WERI-Rb-1 (cell line): ENCODE results near the gene ARMC9.

Source experiments
- DNase-seq: peaks from one replicate; pipeline ENCODE4 v3.0.0-alpha.2; 2020
- H3K27ac ChIP-seq: fragments of 250-450 bp; sonication (Bioruptor Pico); 2 replicates; pipeline ENCODE4 v1.5.1; 2020; ENCODE audit warnings: mild to moderate bottlenecking, moderate library complexity
- H3K27me3 ChIP-seq: fragments of 250-450 bp; sonication (Bioruptor Pico); 2 replicates; pipeline ENCODE4 v1.5.1; 2021; ENCODE audit warnings: mild to moderate bottlenecking, low read depth, moderate library complexity; ENCODE audit not compliant: insufficient read depth, severe bottlenecking
- H3K36me3 ChIP-seq: fragments of 250-450 bp; sonication (Bioruptor Pico); 2 replicates; pipeline ENCODE4 v1.5.1; 2020; ENCODE audit warnings: mild to moderate bottlenecking, moderate library complexity
- H3K4me3 ChIP-seq: 2 replicates; pipeline ENCODE4 v1.5.1; 2011; ENCODE audit warnings: low read depth, mild to moderate bottlenecking, control low read depth, low read length
- H3K9me3 ChIP-seq: fragments of 250-450 bp; sonication (Bioruptor Pico); 2 replicates; pipeline ENCODE4 v1.5.1; 2021; ENCODE audit warnings: mild to moderate bottlenecking, moderate library complexity; ENCODE audit not compliant: severe bottlenecking
- TF ChIP-seq, protein P1 (sequence below): IDR thresholded peaks from 2 replicates; pipeline ENCODE4 v1.5.1; 2011; ENCODE audit warnings: low read depth, mild to moderate bottlenecking, control low read depth, inconsistent platforms, low read length

The ARMC9 gene

GRCh38 chr2:231364061-231364460 lies 165.6 kb downstream of the ARMC9 start:
- Histone ChIP-seq H3K9me3 (no peaks in the 10 kb centered on the region), H3K27me3 (no peaks in the 10 kb centered on the region), H3K36me3 (no peaks in the 10 kb centered on the region), H3K27ac (no peak overlapping the region), H3K4me3 (no peak overlapping the region)
- DNase-seq, result no peak
- TF ChIP-seq, protein P1, sequence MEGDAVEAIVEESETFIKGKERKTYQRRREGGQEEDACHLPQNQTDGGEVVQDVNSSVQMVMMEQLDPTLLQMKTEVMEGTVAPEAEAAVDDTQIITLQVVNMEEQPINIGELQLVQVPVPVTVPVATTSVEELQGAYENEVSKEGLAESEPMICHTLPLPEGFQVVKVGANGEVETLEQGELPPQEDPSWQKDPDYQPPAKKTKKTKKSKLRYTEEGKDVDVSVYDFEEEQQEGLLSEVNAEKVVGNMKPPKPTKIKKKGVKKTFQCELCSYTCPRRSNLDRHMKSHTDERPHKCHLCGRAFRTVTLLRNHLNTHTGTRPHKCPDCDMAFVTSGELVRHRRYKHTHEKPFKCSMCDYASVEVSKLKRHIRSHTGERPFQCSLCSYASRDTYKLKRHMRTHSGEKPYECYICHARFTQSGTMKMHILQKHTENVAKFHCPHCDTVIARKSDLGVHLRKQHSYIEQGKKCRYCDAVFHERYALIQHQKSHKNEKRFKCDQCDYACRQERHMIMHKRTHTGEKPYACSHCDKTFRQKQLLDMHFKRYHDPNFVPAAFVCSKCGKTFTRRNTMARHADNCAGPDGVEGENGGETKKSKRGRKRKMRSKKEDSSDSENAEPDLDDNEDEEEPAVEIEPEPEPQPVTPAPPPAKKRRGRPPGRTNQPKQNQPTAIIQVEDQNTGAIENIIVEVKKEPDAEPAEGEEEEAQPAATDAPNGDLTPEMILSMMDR, result no peak

DNA sequence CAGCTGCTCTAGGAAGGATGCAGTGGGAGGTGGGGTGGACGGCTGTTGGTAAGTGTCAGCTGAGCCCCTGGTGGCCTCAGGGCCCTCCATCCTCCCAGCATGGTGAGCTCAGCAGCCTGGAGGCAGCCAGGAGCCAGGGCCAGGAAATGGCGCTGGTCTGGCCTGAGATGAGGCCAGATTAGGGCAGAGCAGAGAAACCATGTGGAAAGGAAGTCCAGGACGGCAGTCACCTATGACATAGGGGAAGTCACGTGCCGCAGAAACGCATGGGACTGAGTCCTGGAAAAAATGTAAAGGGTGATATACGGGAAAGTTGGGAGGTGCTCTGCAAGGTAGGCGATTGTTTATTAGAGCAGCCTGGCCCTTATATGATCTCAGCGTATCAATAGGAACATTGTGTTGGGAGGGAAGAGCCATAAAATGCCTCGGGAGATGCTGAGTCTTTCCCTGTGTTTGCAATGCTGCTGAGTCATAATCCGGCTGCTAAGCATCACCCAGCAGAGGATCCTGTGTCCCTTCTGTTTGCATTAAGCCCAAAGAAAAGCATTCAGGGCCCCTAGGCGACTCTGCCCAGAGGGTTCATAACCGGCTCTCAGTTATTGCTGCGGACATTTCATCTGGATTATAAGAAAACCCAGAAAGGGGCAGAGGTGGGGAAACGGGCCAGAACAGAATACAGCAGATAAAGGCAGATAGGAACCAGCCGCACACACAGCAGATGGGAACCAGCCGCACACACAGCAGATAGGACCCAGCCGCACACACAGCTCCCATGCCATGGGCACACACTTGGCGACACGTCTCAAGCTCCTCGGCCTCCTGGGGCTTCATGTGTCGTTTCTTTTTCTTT lies 166.8 kb downstream of the ARMC9 start:
- H3K9me3 ChIP-seq, result no peaks in the 10 kb centered on the region
- no peaks in the 10 kb centered on the region for H3K27me3 ChIP-seq
- peak overlapping the region; percentile 21 for H3K27ac ChIP-seq
- TF ChIP-seq, protein P1, result no peak
- DNase-seq, result peak; percentile 60
- no peak overlapping the region for H3K4me3 ChIP-seq
- H3K36me3 ChIP-seq, result no peaks in the 10 kb centered on the region

GRCh38 chr2:231367178-231367577 lies 168.7 kb downstream of the ARMC9 start:
- no peaks in the 10 kb centered on the region for H3K27me3 ChIP-seq
- H3K27ac ChIP-seq, result no peak overlapping the region
- DNase-seq, result no peak
- no peaks in the 10 kb centered on the region for H3K9me3 ChIP-seq
- no peak overlapping the region for H3K4me3 ChIP-seq
- TF ChIP-seq, protein P1, result no peak
- no peaks in the 10 kb centered on the region for H3K36me3 ChIP-seq

- no peaks in the 10 kb centered on the region for H3K27me3 ChIP-seq
- no peak for DNase-seq
- no peak overlapping the region for H3K4me3 ChIP-seq
- no peaks in the 10 kb centered on the region for H3K36me3 ChIP-seq
- no peaks in the 10 kb centered on the region for H3K9me3 ChIP-seq
- H3K27ac ChIP-seq, result no peak overlapping the region
- TF ChIP-seq, protein P1, result no peak
Measured at GRCh38 chr2:231369580-231370428, 171.4 kb downstream of the ARMC9 start.

GRCh38 chr2:231370429-231370748 lies 172.0 kb downstream of the ARMC9 start:
- TF ChIP-seq, protein P1, result no peak
- no peaks in the 10 kb centered on the region for H3K36me3 ChIP-seq
- no peak for DNase-seq
- H3K27ac ChIP-seq, result no peak overlapping the region
- peaks cover under 1% of the 10 kb centered on the region for H3K9me3 ChIP-seq
- no peaks in the 10 kb centered on the region for H3K27me3 ChIP-seq
- H3K4me3 ChIP-seq, result no peak overlapping the region
